GM12878 (cell line): ENCODE measurements around the gene GPR176. TPM values are rescaled to one million over a fixed set of nuclear protein-coding genes. Genes with fewer than 3 reads are reported as not detected.

Experiments
- ATAC-seq: fragments of 200-7000 bp; cut with Tn5 transposase; 3 replicates; pipeline ENCODE4 v1.9.1; 2020; ENCODE audit warnings: mild to moderate bottlenecking, moderate library complexity
- BruUV-seq: library from RNA; stranded (reverse); fragments of 400-500 nt; replicated peaks from 2 replicates; lab custom pipeline; 2021; lab: Mats Ljungman, UMichigan
- CTCF ChIA-PET: fragments of 300-600 bp; sonication (Branson Sonifier 250); formaldehyde crosslinking; extraction: SDS; loops from one replicate; lab custom pipeline; 2021; ENCODE audit warnings: inconsistent platforms; lab: Yijun Ruan, JAX
- POLR2A ChIA-PET: fragments of 350-600 bp; formaldehyde crosslinking; extraction: SDS; loops from one replicate; lab custom pipeline; 2021; ENCODE audit warnings: inconsistent platforms; lab: Charles Lee
- RAD21 ChIA-PET: fragments of 300-600 bp; sonication (Branson Sonifier 250); formaldehyde crosslinking; loops from one replicate; lab custom pipeline; 2023; ENCODE audit warnings: antibody characterized with exemption; ENCODE audit not compliant: unreplicated experiment; lab: Charles Lee
- SMC1A ChIA-PET: fragments of 300-600 bp; sonication (Branson Sonifier 250); formaldehyde crosslinking; loops from one replicate; lab custom pipeline; 2023; ENCODE audit not compliant: unreplicated experiment, uncharacterized antibody; lab: Charles Lee
- DNase-seq: peaks from one replicate; pipeline ENCODE4 v3.0.0-alpha.2; 2011; ENCODE audit warnings: low read depth, low spot score
- FAIRE-seq: peaks from 3 replicates; lab custom pipeline; 2011; peaks lifted over from hg19 to GRCh38; lab: Jason Lieb, UNC
- H2AFZ ChIP-seq: 2 replicates; pipeline ENCODE4 v1.6.0; 2011; ENCODE audit warnings: low read depth, low read length, control low read depth; ENCODE audit not compliant: control insufficient read depth
- H3K27ac ChIP-seq: 2 replicates; pipeline ENCODE4 v1.5.1; 2011; ENCODE audit warnings: control low read depth; ENCODE audit not compliant: control insufficient read depth, insufficient read depth
- H3K27me3 ChIP-seq, 2 experiments: replicated peaks in 1 of 2; 2 replicates each; pipeline versions ENCODE4 v1.6.0 to v1.6.1; 2011; ENCODE audit warnings: low read length in 1 of 2; ENCODE audit not compliant: control insufficient read depth in 2 of 2, insufficient read depth in 2 of 2
- H3K36me3 ChIP-seq, 2 experiments: 2 replicates each; pipeline ENCODE4 v1.5.1; 2011; ENCODE audit warnings: low read length in 1 of 2; ENCODE audit not compliant: control insufficient read depth in 2 of 2, insufficient read depth in 2 of 2
- H3K4me1 ChIP-seq: 2 replicates; pipeline ENCODE4 v1.6.1; 2011; ENCODE audit warnings: mild to moderate bottlenecking, low read length, moderate library complexity, mixed read lengths; ENCODE audit not compliant: control insufficient read depth, insufficient read depth
- H3K4me2 ChIP-seq: 2 replicates; pipeline ENCODE4 v1.6.0; 2011; ENCODE audit warnings: control low read depth; ENCODE audit not compliant: control insufficient read depth, insufficient read depth
- H3K4me3 ChIP-seq: fragments of 200-600 bp; sonication (generic); 2 replicates; pipeline ENCODE4 v1.5.1; 2016
- H3K79me2 ChIP-seq: 2 replicates; pipeline ENCODE4 v1.6.0; 2011; ENCODE audit warnings: low read length; ENCODE audit not compliant: control insufficient read depth, insufficient read depth
- H3K9ac ChIP-seq: 2 replicates; pipeline ENCODE4 v1.8.0; 2011; ENCODE audit warnings: low read length, control low read depth, mixed read lengths; ENCODE audit not compliant: control insufficient read depth, insufficient read depth
- H3K9me3 ChIP-seq: replicated peaks from 3 replicates; pipeline ENCODE4 v1.5.1; 2011; ENCODE audit warnings: mild to moderate bottlenecking, low read length; ENCODE audit not compliant: control insufficient read depth, insufficient read depth
- H4K20me1 ChIP-seq: 2 replicates; pipeline ENCODE4 v1.6.0; 2011; ENCODE audit not compliant: control insufficient read depth, insufficient read depth
- ASH2L ChIP-seq: fragments of 300-600, 200-600 bp; sonication (generic); IDR thresholded peaks from 2 replicates; pipeline ENCODE4 v1.6.1; 2017; ENCODE audit warnings: low read depth, mild to moderate bottlenecking, borderline replicate concordance
- BMI1 ChIP-seq: fragments of 450-650 bp; IDR thresholded peaks from 2 replicates; pipeline ENCODE4 v1.6.1; 2016; ENCODE audit warnings: mild to moderate bottlenecking, moderate library complexity, borderline replicate concordance
- CREB1 ChIP-seq: IDR thresholded peaks from 2 replicates; pipeline ENCODE4 v1.6.1; 2012; ENCODE audit warnings: low read depth, mild to moderate bottlenecking, inconsistent platforms
- MEF2A ChIP-seq: IDR thresholded peaks from 2 replicates; pipeline ENCODE4 v1.6.1; 2011; ENCODE audit warnings: low read depth, mild to moderate bottlenecking, low read length, moderate library complexity; ENCODE audit not compliant: insufficient read depth
- RCOR1 ChIP-seq: conservative IDR thresholded peaks from 2 replicates; pipeline ENCODE4 v1.6.1; 2012; ENCODE audit warnings: low read depth, low read length, improper control_type of control experiment
- SUPT20H ChIP-seq: IDR thresholded peaks from 2 replicates; pipeline ENCODE4 v1.6.1; 2011; ENCODE audit warnings: low read depth, mild to moderate bottlenecking, low read length, moderate library complexity, borderline replicate concordance; ENCODE audit not compliant: control insufficient read depth
- WGBS: methylation state at CpG from one replicate; pipeline ENCODE4 v1.1.6; 2016; ENCODE audit warnings: low lambda C conversion rate; ENCODE audit not compliant: insufficient replicate concordance, insufficient coverage; ENCODE audit errors: missing lambda C conversion rate; 5-methylcytosine and 5-hydroxymethylcytosine counted together
- in situ Hi-C: fragments of 300-500 bp; cut with MboI; formaldehyde crosslinking; loops from 9 replicates; pipeline ENCODE4 v1.14.3; 2018; ENCODE audit warnings: mixed read lengths
- intact Hi-C: fragments of 100-400 bp; cut with micrococcal nuclease; formaldehyde crosslinking; loops from one replicate; pipeline ENCODE4 v1.14.2; 2022; ENCODE audit not compliant: unreplicated experiment
- polyA plus RNA-seq, 11 experiments: library from polyadenylated mRNA; depleted of rRNA in 4 of 11; unstranded in 6 of 11; stranded (reverse) in 5 of 11; fragments of >200 nt; fragmentation: Nextera tagmentation in 4 of 11; fragmentation: Illumina TruSeq in 1 of 11; extraction: Ambion mirVana in 4 of 11; extraction: Trizol in 1 of 11; gene quantifications; 1 replicate in 1 of 11; 2 replicates in 10 of 11; pipeline versions ENCODE4 v1.2.1 to v1.2.3, GENCODE V29; 2011 to 2016; ENCODE audit warnings: inconsistent platforms in 2 of 11, missing spikeins in 2 of 11, low read depth in 1 of 11
- total RNA-seq, 4 experiments: library from RNA; depleted of rRNA in 3 of 4; stranded (reverse); fragments of >200 nt in 3 of 4; fragmentation: Illumina TruSeq in 1 of 4; extraction: Trizol in 1 of 4; gene quantifications; 2 replicates each; pipeline versions ENCODE4 v1.2.1 to v1.2.3, GENCODE V29; 2013 to 2021
- TF ChIP-seq, protein P1 (sequence below): IDR thresholded peaks from 2 replicates; pipeline ENCODE4 v1.6.1; 2012; ENCODE audit warnings: low read length, inconsistent platforms
- TF ChIP-seq, protein P2 (sequence below): fragments of 150-350 bp; IDR thresholded peaks from 2 replicates; pipeline ENCODE4 v1.6.1; 2014; ENCODE audit warnings: mild to moderate bottlenecking, low read depth, low read length
- TF ChIP-seq, protein P3 (sequence below): fragments of 450-650 bp; IDR thresholded peaks from 2 replicates; pipeline ENCODE4 v1.6.1; 2014; ENCODE audit warnings: mild to moderate bottlenecking

Gene GPR176
- total and polyA plus RNA-seq, 10 of the 15 experiments (the other 5 are each of a cell fraction or from before 2014, with no cell fraction given): 0.02 to 0.33 (median 0.16) TPM; not detected in 4

DNA sequence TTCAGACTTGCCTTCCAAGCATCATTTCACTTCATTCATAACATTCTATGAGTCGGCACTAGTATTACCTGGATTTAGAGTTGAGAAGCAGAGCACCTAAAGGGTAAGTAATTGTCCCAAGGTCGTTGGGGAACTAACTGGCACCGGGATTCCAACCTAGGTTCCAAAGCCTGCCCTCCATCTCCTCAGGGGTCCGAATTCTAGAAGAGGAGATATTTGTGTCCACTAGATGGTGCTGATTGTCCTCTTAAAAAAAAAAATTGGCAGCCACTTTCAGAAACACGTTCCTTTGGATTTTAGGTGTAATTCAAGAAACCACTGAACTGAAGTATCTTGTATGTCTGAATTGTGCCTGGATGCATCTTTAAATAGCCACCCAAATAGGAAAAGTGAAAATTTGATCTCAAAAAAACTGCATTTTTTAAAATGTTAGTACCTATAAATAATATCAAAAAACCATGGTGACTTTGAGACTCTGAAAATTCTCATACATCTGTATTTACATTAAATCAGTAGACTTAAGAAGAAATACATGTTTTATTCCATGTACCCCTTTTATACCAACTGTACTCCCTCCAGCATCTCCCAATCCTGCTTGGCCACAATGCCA lies 133.5 kb downstream of the GPR176 start (continued):
- TF ChIP-seq, protein P1, sequence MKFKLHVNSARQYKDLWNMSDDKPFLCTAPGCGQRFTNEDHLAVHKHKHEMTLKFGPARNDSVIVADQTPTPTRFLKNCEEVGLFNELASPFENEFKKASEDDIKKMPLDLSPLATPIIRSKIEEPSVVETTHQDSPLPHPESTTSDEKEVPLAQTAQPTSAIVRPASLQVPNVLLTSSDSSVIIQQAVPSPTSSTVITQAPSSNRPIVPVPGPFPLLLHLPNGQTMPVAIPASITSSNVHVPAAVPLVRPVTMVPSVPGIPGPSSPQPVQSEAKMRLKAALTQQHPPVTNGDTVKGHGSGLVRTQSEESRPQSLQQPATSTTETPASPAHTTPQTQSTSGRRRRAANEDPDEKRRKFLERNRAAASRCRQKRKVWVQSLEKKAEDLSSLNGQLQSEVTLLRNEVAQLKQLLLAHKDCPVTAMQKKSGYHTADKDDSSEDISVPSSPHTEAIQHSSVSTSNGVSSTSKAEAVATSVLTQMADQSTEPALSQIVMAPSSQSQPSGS: no peak
- TF ChIP-seq MEF2A: no peak
- TF ChIP-seq, protein P2, sequence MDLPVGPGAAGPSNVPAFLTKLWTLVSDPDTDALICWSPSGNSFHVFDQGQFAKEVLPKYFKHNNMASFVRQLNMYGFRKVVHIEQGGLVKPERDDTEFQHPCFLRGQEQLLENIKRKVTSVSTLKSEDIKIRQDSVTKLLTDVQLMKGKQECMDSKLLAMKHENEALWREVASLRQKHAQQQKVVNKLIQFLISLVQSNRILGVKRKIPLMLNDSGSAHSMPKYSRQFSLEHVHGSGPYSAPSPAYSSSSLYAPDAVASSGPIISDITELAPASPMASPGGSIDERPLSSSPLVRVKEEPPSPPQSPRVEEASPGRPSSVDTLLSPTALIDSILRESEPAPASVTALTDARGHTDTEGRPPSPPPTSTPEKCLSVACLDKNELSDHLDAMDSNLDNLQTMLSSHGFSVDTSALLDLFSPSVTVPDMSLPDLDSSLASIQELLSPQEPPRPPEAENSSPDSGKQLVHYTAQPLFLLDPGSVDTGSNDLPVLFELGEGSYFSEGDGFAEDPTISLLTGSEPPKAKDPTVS: 0 out of 2 replicates have a peak, but pooled peaks have one; percentile 9
- TF ChIP-seq, protein P3, sequence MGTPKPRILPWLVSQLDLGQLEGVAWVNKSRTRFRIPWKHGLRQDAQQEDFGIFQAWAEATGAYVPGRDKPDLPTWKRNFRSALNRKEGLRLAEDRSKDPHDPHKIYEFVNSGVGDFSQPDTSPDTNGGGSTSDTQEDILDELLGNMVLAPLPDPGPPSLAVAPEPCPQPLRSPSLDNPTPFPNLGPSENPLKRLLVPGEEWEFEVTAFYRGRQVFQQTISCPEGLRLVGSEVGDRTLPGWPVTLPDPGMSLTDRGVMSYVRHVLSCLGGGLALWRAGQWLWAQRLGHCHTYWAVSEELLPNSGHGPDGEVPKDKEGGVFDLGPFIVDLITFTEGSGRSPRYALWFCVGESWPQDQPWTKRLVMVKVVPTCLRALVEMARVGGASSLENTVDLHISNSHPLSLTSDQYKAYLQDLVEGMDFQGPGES: no peak
- TF ChIP-seq, all 136 proteins: peak for 4

DNA sequence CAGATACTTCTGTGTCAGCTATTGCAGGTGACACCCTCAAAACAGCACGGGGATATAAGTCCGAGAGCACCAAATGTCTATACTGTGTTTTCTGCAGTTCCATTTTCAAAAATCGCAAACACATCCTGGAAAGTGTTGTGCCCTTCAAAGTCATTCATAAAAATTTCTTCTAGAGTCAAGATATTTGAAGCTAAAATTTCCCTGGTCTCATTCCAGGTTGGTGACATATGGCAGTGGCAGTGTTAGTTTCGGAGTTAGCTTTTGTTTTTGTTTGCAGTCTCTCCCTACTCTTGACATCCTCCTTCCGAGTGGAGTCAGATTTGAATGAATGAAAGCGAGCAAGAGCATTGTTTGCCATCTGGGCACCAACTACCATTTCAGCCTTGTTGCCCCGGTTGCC lies 134.2 kb downstream of the GPR176 start:
- FAIRE-seq (no peak), DNase-seq (no peak), ATAC-seq (no peak)
- Histone ChIP-seq H3K4me1 (peaks cover 17% of the 10 kb centered on the region), H3K9me3 (no peaks in the 10 kb centered on the region), H4K20me1 (no peaks in the 10 kb centered on the region), H2AFZ (no peak overlapping the region), H3K27me3 (no peaks in the 10 kb centered on the region), H3K27ac (no peak overlapping the region), H3K79me2 (peaks cover 12% of the 10 kb centered on the region), H3K36me3 (no peaks in the 10 kb centered on the region; a peak in 1 of 4 replicates), H3K4me3 (no peak overlapping the region), H3K4me2 (no peak overlapping the region), H3K9ac (no peak overlapping the region)
- in situ Hi-C loops: loop anchor here (5.0 to 10.0 kb wide), 3 partner anchors 91 to 489 kb away; partner anchors contain the start of gene BMF
- 84% methylated on average over 7 of the region's 7 CpGs for WGBS
- ChIA-PET SMC1A (interaction anchor here (0.7 to 2.4 kb wide), 7 partner anchors 11 to 260 kb away, joined by 3 to 14 read pairs (median 4); no protein-coding TSS in a partner anchor), POLR2A (no interaction called here), CTCF (interaction anchor here (0.8 to 4.2 kb wide), 13 partner anchors 12 to 433 kb away, joined by 3 to 23 read pairs (median 3); no protein-coding TSS in a partner anchor), RAD21 (interaction anchor here (0.9 to 2.0 kb wide), 3 partner anchors 29 to 310 kb away, joined by 3 to 9 read pairs (median 5); no protein-coding TSS in a partner anchor)
- TF ChIP-seq RCOR1 (no peak), SUPT20H (no peak), ASH2L (no peak), CREB1 (no peak), BMI1 (no peak)
- no TSS peak for BruUV-seq
- intact Hi-C loops: loop anchor here (1.0 to 5.0 kb wide), 5 partner anchors 89 to 489 kb away; partner anchors contain the start of genes BMF and EIF2AK4
